ENCODE results near the gene LCN10. TPM values are rescaled to one million over a fixed set of nuclear protein-coding genes. Genes with fewer than 3 reads are reported as not detected.
A peak's percentile ranks its signal among the peaks of the same experiment; 100 is the strongest.
"Not testable (repeated sequence)": the region's sequence is repeated elsewhere in the genome, so short reads cannot be mapped to it uniquely, and the experiment has no call there.

Gene LCN10
- polyA plus RNA-seq (2014; cell fraction: cytosol; rRNA removed): 0.12 and 0.60 TPM in 2 replicates
- 0.13 TPM in 1 of 2 replicates, not detected in the other for polyA plus RNA-seq (2014; cell fraction: nucleus; rRNA removed)

DNA sequence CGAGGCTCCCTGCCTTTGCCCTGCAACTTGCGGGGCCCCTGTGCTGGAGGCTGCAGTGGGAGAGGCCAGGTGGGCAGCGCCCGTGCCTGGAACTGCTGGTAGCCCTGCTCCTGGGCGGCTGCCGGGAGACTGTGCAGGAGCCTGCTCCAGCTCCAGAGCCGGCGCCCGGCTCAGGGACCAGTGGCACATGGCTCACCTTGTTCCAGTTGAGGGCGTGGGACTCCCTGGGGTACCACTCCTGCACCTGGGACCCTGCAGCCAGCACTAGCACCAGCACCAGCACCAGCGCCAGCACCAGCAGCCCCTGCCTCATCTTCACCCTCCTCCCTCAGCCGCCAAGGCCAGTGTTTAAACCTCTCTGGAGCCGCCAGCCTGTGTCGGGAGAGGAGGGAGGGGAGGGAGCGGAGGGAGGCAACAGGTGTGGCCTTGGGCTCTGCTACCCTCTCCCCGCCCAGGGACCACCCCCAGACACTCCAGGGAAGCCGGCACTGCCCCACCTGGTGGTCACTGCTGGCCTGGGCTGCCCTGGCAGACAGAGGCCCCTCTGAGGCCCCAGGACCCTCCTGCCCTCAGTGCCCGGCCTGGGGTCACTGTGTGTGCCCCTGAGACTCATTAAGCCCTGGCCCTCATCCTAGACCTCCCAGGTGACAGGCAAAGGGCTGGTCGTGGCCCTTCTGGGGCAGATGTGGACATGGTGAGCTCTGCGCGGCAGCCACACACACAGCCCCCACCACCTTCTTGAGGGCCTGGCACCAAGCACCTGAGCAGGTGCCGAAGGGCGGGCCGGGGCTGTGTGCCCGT lies at the start of gene LCN10:
Gene LCN10 (minus strand): TSS at position 350 of the 801 bp plus-strand sequence. CDS start 37 bp downstream, at position 313.
- no peak for DNase-seq (ENCODE audit: low spot score)

DNA sequence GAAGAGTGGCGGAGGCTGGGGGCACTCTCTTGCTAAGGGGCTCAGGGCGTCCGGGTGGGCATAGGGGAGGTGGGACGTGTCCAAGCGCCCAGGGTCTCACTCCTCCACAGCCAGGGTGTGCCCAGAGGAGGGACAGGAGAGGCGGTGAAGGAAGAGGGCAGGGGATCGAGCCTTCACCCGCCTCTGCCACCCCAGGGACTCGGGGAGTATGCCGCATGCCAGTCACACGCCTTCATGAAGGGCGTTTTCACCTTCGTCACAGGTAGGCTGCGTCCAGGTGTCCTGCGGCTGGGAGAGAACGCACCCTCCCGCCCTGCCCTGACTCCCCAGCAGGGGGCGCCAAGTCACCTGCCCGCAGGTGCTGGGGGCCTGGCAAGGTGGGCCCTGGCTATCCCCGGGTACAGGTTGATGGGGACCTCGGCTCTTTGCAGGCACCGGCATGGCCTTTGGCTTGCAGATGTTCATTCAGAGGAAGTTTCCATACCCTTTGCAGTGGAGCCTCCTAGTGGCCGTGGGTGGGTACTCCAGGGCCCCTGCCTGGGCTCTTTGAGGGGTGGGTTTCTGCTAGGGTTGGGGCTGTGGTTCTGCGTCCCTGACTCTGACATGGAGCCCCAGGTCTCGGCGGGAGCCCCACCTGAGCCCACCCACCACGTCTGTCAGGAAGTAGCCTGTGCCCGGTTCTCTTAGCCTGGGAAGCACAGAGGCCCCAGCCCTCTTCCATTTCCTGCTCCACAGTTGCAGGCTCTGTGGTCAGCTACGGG lies 49.0 kb upstream of the LCN10 start:
- DNase-seq (ENCODE audit: low spot score): peak; percentile 58

DNA sequence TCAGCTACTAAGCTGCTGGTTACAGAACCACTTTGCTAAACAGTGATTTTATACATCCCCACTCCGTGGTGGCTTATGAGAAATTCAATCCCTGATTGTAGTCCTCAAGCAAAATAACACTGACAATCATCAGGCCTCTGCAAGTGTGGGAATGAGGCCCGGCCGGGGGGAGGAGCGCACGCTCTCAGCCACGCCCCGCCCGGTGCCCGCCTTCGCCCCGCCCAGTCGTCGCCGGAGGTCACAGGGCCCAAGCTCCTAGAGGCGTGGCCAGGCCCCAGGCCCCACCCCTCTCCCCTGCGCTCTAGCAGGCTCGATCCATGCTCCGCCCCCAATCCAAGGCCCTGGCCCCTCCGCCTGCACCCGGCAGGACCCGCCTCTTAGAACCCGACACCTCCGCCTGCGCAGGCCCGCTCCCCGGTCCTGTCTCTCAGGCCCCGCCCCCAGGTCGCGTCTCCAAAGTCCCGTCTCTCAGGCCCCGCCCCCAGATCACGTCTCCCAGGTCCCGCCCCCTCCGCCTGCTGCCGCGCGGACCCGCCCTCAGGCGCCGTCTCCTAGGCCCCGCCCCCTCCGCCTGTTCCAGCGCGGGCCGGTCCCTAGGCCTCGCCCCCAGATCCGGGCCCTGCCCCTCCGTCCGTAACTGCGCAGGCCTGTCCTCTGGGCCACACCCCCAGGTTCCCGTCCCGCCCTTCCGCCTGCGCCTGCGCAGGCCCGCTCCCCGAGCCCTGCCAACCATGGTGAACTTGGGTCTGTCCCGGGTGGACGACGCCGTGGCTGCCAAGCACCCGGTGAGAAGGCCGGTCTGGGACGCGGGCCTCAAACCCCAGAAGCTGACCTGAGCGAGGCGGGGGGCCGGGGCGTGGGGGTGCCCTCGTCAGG lies 48.1 kb upstream of the LCN10 start, which contains the start of gene TMEM141:
Gene TMEM141 (plus strand): TSS at position 705 of the 876 bp plus-strand sequence. CDS start 27 bp downstream, at position 732.
- DNase-seq (ENCODE audit: low spot score): peak; percentile 99

- no peak for DNase-seq (ENCODE audit: low spot score)
These were observed 46.8 kb upstream of the LCN10 start for GRCh38 chr9:136789523-136789937.

- not testable (repeated sequence) for DNase-seq (ENCODE audit: low spot score)
These were observed 46.1 kb upstream of the LCN10 start for GRCh38 chr9:136788644-136789522.

DNA sequence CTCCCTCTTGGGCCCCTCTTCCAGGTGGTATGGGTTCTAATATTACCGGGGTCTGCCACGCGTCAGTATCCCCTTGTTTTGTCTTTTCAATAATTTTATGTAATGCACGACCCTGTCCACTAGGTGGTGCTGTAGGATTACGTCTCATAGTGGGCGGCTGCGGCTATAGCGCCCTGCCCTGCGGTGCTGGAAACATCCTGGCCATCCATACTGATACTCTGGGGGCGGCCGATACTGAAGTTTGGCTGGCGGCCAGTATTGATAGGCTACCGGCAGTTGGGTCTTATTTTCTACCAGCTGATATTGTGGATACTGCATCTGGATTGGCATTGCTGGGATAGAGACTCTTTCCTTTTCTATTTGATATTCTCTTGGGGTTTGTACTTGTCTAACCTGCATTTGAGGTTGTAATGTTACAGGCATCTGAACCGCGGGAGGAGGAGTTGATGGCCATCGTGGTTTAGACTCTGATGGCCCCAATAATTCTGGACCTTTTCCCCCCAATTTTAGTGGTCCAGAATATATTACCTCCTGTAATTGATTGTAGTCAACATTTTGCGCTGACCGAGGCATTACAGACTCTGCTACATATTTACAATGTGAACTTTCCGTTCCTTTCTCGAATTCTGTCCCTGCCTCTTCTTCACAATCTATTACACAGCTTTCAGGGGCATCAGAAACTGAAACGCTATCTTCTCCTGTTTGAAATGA lies 45.1 kb upstream of the LCN10 start:
- DNase-seq (ENCODE audit: low spot score): peak; percentile 80

DNA sequence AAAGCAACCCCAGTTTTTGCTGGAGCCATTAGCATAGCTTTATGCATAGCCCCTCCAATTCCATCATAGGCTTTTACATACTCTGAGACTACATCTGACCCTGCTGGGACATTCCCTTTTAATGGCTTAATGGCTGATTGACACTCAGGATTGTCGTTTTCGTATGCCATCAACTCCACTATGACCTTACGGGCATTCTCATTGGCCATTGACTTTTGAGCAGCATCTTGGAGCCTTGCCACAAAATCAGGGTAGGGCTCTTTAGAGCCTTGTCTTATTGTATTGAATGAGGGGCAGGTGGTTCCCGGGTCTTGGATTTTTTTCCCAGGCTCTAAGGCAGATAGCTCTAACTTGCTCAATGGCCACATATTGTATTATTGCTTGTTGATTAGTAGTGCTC lies 44.2 kb upstream of the LCN10 start:
- DNase-seq (ENCODE audit: low spot score): not testable (repeated sequence)

GRCh38 chr9:136786451-136786850 lies 43.7 kb upstream of the LCN10 start:
- no peak for DNase-seq (ENCODE audit: low spot score)

GRCh38 chr9:136785565-136786355 lies 43.0 kb upstream of the LCN10 start:
- DNase-seq (ENCODE audit: low spot score): not testable (repeated sequence)

- no peak for DNase-seq (ENCODE audit: low spot score)
These were observed 42.2 kb upstream of the LCN10 start for GRCh38 chr9:136784997-136785361.

DNA sequence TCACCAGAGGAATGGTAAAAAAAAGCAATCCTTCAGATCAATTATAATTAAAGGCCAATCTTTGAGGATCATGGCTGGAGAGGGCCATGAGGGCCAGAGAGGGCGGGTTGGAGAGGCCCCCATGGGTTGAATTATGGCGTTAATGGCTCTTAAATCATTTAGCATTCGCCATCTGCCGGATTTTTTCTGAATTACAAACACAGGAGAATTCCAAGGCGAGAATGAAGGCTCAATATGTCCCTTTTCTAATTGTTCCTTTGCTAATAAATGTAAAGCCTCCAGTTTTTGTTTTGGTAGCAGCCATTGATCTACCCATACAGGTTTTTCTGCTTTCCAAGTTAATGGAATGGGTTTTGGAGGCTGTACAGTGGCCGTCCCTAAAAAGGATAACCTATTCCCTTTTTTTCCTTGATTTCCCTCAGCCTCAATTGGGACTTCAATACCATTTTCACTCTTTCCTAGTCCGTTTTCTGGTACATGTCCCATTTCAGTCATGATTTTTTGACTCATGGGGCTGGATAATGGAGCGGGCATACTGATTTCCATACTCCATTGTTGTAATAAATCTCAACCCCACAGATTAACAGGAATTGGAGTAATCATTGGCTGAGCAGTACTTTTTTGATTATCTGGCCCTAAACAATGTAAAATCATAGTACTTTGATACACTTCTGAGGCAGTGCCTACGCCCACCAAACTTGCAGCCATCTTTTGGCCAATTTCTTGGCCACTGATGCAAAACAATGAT lies 41.7 kb upstream of the LCN10 start:
- DNase-seq (ENCODE audit: low spot score): no peak

- DNase-seq (ENCODE audit: low spot score): no peak
These were observed 39.7 kb upstream of the LCN10 start for GRCh38 chr9:136782452-136782851.

GRCh38 chr9:136779808-136780207 lies 37.1 kb upstream of the LCN10 start:
- DNase-seq (ENCODE audit: low spot score): no peak

GRCh38 chr9:136777359-136777758 lies 34.6 kb upstream of the LCN10 start:
- DNase-seq (ENCODE audit: low spot score): no peak

DNA sequence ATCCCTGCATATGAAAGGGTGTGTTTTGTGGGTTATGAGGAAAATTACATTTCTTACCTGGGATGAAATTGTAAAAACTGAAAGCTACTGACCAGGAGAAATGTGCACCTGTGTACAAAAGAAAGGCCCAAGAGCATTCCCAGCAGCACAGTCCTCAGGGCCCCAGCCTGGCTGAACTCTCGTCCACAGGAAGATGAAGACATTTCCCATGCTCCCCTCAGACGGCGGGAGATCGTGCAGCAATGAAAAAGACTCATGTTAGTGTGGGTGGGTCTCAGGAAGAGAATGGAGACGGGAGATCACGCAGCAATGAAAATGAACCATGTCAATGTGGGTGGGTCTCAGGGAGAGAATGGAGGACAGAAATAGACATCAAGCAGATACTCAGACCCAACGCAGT lies 34.2 kb upstream of the LCN10 start:
- no peak for DNase-seq (ENCODE audit: low spot score)

DNA sequence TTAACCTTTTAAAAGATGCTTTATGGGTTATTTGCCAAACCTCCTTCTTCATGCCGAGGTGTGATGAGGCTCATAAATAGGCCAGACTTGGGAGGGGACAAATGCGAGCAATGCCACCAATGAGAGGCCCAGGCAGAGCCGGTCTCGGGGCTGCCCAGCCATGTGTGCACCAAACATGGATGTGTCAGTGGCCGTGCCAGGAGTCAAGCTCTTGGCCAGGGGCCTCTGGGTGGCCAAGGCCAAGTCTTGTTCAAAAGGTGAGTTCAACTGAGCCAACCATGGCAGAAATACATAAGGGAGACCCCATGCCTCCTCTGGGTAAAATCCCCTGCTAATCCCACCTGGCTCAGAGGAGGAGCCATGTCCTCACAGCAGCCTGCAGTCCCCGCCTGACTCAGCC lies 32.5 kb upstream of the LCN10 start:
- DNase-seq (ENCODE audit: low spot score): no peak

DNA sequence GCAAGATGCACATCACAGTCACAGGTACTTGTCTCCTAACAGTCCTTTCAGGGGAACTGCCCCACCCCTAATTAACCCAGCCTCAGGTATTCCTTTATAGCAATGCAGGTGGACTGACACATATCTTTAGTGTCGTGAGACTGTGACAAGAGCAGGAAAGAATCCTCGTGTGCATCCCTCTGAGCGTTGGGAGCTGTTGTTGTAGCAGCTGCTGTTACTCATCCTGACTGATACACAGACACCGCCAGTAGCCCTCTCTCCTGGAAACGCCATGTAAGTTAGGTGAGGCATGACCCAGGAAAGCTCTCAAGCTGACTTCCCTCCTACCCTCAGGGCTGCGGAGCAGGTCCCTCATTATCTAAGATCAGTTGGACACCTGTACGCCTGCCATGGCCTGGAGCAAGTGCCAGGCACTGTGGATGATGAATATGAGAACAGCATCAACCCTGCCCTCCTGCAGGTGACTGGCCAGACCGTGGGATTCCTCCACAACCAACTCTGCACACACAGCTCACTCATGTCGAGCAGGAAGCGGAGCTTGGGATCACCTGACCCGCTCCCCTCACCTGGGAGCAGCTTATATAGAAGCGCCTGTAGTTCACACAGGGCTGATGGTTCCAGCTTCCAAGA lies 31.8 kb upstream of the LCN10 start:
- DNase-seq (ENCODE audit: low spot score): no peak

All from SK-N-DZ (cell line).